Superior temporal gyrus (tissue), 1 donor: ENCODE measurements around the gene FN1.

Experiments used
- DNase-seq: peaks from one replicate; pipeline ENCODE4 v3.0.0-alpha.2; 2016; ENCODE audit errors: extremely low spot score

The FN1 gene

GRCh38 chr2:215383652-215384279 is 52.1 kb downstream of the FN1 start:
- no peak for DNase-seq

DNA sequence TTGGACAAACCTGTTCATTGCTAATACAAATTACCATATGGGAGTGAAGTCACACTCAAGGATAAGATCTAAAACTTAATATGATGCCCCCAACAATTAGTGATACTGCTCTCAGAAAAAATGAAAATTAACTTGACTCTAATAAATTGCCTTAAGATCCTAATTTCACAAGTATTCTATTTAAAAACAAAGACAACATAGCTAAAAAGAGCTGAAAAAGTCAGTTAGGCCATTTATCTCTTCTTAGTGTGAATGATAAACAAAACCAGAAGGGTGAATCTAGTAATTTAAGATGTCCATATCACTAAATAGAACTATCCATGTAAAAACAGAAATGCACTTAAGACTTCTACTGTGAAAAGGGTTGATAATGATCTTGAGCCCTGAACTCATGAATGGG is 53.4 kb downstream of the FN1 start:
- no peak for DNase-seq

DNA sequence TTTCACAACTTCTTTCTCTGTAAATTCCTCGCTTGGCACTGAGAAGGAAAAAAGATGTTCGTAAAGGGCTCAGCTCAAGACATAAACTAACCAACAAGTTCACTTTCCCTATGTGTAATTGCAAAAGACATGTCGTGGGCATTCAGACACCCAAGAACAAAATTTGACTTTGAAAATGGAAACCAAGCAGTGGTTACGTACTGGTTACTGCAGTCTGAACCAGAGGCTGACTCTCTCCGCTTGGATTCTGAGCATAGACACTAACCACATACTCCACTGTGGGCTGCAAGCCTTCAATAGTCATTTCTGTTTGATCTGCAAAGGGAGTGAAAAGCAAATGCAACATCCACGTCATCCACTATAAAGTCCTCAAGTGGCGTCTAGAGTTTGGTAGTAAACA is 53.9 kb downstream of the FN1 start:
- DNase-seq: no peak

GRCh38 chr2:215380699-215381098 is 55.2 kb downstream of the FN1 start:
- DNase-seq: no peak

- no peak for DNase-seq
Observed at GRCh38 chr2:215379948-215380347, 55.9 kb downstream of the FN1 start.

GRCh38 chr2:215379039-215379438 is 56.8 kb downstream of the FN1 start:
- no peak for DNase-seq

DNA sequence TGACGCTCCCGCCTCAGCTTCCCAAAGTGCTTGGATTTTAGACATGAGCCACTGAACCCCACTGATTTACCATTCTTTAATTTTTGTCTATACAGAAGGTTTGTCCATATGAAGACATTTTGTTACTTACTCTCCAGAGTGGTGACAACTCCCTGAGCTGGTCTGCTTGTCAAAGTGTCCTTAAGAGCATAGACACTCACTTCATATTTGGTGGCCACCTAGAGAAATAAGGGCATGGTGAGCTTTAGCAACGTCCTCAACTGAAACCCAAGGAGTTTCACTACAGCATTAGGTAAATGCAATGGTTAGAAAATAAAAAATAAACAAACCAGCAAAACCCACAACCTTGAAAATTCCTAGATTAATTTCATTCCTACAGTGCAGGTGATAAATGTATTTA is 57.8 kb downstream of the FN1 start:
- DNase-seq: no peak

GRCh38 chr2:215377283-215377682 is 58.6 kb downstream of the FN1 start:
- no peak for DNase-seq

DNA sequence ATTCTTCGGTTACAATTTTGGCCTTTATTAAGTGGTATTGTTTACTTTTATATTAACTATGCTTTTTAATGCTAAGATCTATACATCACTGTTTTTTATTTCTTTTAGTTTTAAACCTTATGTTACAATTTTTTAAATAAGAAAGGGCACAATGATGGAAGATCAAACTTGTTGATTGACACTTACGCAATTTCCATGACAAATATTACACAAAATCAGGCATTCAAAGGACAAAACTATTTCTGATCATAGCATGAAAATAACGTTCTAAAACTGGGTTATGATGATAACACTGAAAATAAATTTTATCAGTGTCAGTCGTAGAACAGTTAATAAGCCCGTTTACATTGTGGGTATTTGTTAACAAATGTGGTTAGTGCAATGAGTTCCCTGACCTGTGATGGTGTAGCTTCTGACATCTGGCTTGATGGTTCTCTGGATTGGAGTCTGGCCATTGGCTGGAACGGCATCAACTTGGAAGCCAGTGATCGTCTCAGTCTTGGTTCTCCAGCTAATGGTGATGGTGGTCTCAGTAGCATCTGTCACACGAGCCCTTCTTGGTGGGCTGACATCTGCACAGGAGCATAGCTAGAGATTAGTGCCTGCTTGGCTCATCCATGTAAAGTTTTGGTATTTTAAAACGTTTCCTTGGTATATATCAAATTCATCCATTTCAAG is 59.6 kb downstream of the FN1 start:
- DNase-seq: no peak

DNA sequence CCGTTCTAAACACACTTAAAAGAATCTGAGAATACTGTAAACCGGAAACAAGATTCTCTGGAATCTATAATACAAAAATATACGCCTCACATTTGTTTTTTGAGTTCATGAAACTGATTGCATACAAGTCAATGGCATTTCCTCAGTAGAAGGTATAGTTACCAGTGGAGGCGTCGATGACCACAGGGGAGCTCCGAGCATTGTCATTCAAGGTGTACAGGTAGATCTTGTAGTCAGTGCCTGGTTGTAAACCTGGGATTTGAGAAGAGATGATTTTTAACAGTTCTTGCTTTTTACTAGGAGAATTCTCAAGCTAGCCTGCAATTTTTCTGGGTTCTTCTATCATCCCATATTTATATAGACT is 60.4 kb downstream of the FN1 start:
- no peak for DNase-seq

- DNase-seq: no peak
Observed at GRCh38 chr2:215374642-215375466, 61.0 kb downstream of the FN1 start.

DNA sequence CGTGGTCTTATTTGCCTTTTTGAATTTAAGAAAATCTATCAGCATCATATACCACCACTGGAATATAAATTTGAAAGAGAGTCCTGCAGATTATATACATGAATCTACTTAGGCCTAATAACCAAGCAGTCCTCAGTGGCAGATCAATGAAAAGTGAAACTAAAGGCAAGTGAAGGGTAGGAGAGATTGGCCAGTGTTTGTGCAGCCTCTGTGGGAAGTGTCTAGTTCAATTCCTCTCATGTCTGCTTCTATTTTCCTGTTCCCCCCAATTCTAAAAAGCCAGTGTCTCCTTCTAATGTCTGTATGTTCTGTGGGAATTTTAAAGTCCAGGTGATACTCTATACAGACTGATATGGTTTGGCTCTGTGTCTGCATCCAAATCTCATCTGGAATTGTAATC is 61.9 kb downstream of the FN1 start:
- no peak for DNase-seq

DNA sequence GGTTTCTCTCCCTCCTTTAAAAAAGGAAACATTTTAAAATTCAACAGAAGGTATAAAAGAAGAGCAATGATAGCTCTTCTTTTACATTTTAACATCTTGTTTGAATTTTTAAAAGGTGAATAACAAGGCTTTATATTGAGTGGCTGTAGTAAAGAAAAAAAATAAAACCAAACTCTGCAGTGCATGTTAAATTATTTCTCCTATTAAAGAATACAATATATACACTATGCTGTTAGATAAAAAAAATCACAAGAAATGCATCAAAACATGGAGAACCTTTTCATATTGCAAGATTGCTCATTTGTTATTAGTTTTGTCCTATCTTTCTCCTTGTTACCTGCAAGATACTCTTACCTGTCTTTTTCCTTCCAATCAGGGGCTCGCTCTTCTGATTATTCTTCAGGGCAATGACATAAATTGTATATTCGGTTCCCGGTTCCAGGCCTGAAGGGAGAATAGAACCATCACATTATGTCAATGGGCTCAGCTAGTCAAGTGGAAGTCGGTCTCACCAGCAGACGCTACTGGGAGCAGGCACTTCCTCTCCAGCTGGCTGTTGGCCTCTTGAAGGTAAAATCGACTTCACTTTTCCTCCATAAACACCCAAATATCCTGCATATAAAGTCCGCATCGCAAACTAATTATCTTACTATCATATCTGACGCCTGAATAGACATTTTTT is 62.8 kb downstream of the FN1 start:
- no peak for DNase-seq

GRCh38 chr2:215371915-215372897 is 63.7 kb downstream of the FN1 start:
- DNase-seq: no peak

GRCh38 chr2:215370112-215370965 is 65.5 kb downstream of the FN1 start:
- no peak for DNase-seq

- DNase-seq: no peak
Observed at GRCh38 chr2:215369181-215369760, 66.6 kb downstream of the FN1 start.

GRCh38 chr2:215368493-215368809 is 67.4 kb downstream of the FN1 start:
- DNase-seq: no peak

- DNase-seq: no peak
Observed at GRCh38 chr2:215367662-215368492, 68.0 kb downstream of the FN1 start.

DNA sequence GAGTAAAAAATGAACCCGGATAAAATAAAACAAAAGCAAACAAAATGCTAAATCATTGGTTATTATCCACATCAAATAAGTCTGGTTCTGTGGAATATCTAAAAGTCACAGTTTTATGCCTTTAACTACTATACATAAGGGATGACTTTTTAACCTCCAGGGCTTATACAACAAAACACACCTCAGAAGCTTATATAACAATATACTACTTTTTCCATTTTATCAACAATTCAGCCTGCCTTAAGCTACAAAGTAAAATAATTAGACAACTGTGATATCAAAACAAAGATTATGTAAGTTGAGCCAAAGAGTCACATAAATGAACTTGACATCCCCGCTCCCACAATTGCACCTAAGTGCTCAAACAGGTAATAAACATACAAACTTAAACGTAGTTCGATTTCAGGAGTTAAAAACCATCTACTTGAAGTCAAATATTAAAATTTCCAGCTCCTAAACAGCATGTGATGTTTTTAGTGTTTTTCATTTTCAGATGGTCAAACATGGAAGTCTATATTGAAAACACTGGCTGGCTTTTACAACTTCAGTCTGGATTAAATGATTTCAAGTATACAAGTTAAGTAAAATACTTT is 69.3 kb downstream of the FN1 start:
- DNase-seq: no peak
